Caki2 (cell line): Measurements from ENCODE around the gene B3GNT3. TPM values are rescaled to one million over a fixed set of nuclear protein-coding genes. Genes with fewer than 3 reads are reported as not detected.

Experiments used
- DNase-seq: peaks from one replicate; pipeline ENCODE4 v3.0.0-alpha.2; 2015; ENCODE audit warnings: low read depth
- in situ Hi-C: cut with HindIII; loops from 2 replicates; pipeline ENCODE4 v1.10.0; 2016; ENCODE audit warnings: low sequenced_read_pairs, low pct_unique_long_range_greater_than_20kb, mixed read lengths
- total RNA-seq: library from RNA; depleted of rRNA; stranded (reverse); fragments of >200 nt; shearing (Covaris generic); gene quantifications from 2 replicates; pipeline ENCODE4 v1.2.3, GENCODE V29; 2014; ENCODE audit warnings: low replicate concordance

Gene B3GNT3
- total RNA-seq, 1 experiment from 2014 or later, result 9.8 TPM

- no peak for DNase-seq
- in situ Hi-C loops, result no loop called here
Observed at GRCh38 chr19:17843292-17843827, 48.4 kb downstream of the B3GNT3 start.

GRCh38 chr19:17843908-17844490 is 49.1 kb downstream of the B3GNT3 start:
- DNase-seq, result no peak
- in situ Hi-C loops, result no loop called here

GRCh38 chr19:17846146-17846545 is 51.2 kb downstream of the B3GNT3 start:
- in situ Hi-C loops, result no loop called here
- DNase-seq, result no peak

- no peak for DNase-seq
- in situ Hi-C loops, result no loop called here
Observed at GRCh38 chr19:17847538-17848366, 52.8 kb downstream of the B3GNT3 start, which contains the start of gene JAK3. TSS of gene JAK3 (minus strand) at chr19:17847982. CDS start at chr19:17844417, 3,565 bp downstream.

GRCh38 chr19:17848595-17849292 is 53.8 kb downstream of the B3GNT3 start:
- no peak for DNase-seq
- in situ Hi-C loops, result no loop called here

GRCh38 chr19:17854061-17854460 is 59.1 kb downstream of the B3GNT3 start:
- in situ Hi-C loops, result no loop called here
- DNase-seq, result no peak

GRCh38 chr19:17855280-17856152 is 60.6 kb downstream of the B3GNT3 start:
- in situ Hi-C loops, result no loop called here
- DNase-seq, result peak; percentile 61

- peak; percentile 99 for DNase-seq
- in situ Hi-C loops, result no loop called here
Observed at GRCh38 chr19:17859533-17860330, 64.8 kb downstream of the B3GNT3 start, which contains the start of gene RPL18A. TSS of gene RPL18A (plus strand) at chr19:17859910. CDS start at chr19:17859957, 47 bp downstream.

- no peak for DNase-seq
- in situ Hi-C loops, result no loop called here
Observed at GRCh38 chr19:17860331-17860992, 65.5 kb downstream of the B3GNT3 start.

GRCh38 chr19:17860993-17861360 is 66.0 kb downstream of the B3GNT3 start:
- in situ Hi-C loops, result no loop called here
- no peak for DNase-seq

GRCh38 chr19:17861542-17862402 is 66.8 kb downstream of the B3GNT3 start:
- in situ Hi-C loops, result no loop called here
- DNase-seq, result no peak

- DNase-seq, result no peak
- in situ Hi-C loops, result no loop called here
Observed at GRCh38 chr19:17862711-17863519, 68.0 kb downstream of the B3GNT3 start.
